ENCODE results near the gene LYZL6.

Gene LYZL6

DNA sequence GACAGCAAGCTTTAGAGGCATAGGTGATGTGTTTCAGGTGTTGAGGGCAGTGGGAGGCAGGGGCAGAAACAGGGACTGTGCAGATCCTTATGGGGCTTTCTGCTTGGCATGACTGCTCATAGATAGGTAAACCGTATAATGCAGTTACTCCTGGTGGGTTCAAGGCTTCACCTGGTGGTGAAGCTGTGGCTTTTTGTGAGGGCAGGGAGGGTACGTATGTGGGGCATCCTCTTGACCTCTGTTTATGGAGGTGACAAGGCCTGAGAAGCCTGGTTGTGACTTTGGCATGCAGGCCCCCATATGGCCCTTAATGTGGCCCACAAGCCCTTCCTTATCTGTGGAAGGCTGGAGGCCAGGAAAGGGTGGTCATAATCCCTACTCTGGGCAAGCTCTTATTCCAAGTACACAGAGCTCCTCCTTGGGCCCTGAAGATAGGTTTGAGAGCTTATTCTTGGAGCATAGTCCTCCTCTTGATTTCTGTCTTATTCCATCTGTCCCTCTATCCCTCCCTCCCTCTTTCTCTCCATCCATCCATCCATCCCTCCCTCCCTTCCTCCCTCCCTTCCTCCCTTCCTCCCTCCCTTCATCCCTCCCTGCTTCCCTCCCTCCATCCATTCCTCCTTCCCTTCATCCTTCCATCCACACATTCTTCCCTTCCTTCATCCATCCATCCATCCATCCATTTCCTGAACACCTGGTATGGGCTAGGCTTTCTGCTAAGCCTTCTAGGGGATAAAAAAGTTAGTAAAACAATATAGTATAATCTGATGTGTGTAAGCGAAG is 39.1 kb upstream of the LYZL6 start:
- TF ChIP-seq FOXP2 (optimal IDR thresholded peaks at IDR 0.05; ENCODE audit: borderline replicate concordance, extremely low read depth, extremely low read length, insufficient read depth) (no peak), POLR2AphosphoS5 (IDR thresholded peaks at IDR 0.05; ENCODE audit: low read depth, low read length) (no peak)
- TF ChIP-seq, protein P1, sequence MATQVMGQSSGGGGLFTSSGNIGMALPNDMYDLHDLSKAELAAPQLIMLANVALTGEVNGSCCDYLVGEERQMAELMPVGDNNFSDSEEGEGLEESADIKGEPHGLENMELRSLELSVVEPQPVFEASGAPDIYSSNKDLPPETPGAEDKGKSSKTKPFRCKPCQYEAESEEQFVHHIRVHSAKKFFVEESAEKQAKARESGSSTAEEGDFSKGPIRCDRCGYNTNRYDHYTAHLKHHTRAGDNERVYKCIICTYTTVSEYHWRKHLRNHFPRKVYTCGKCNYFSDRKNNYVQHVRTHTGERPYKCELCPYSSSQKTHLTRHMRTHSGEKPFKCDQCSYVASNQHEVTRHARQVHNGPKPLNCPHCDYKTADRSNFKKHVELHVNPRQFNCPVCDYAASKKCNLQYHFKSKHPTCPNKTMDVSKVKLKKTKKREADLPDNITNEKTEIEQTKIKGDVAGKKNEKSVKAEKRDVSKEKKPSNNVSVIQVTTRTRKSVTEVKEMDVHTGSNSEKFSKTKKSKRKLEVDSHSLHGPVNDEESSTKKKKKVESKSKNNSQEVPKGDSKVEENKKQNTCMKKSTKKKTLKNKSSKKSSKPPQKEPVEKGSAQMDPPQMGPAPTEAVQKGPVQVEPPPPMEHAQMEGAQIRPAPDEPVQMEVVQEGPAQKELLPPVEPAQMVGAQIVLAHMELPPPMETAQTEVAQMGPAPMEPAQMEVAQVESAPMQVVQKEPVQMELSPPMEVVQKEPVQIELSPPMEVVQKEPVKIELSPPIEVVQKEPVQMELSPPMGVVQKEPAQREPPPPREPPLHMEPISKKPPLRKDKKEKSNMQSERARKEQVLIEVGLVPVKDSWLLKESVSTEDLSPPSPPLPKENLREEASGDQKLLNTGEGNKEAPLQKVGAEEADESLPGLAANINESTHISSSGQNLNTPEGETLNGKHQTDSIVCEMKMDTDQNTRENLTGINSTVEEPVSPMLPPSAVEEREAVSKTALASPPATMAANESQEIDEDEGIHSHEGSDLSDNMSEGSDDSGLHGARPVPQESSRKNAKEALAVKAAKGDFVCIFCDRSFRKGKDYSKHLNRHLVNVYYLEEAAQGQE (IDR thresholded peaks at IDR 0.05; ENCODE audit: insufficient read depth in 1 of 2, low read depth in 2 of 2, low read length in 2 of 2), result no peak

DNA sequence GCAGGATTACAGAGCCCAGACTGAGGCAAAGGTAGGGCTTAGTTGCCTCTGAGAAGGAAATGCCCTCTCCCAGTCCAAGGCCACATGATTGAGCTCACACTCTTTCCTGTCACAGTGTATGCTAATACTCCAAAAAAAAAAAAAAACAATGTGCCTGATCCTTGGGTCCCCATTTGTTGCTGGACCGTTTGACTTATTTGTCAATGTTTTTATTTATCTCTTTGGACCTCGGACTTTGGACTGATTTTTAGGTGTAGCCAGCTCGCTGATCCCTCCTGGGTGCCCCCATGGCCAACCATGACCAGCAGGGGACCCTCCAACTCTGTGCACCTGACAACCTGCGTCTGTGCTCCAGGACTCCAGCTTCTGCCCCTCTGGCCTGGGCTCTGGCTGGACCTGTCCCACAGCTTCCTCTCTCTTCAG is 38.4 kb upstream of the LYZL6 start:
- no peak for TF ChIP-seq FOXP2 (optimal IDR thresholded peaks at IDR 0.05; ENCODE audit: borderline replicate concordance, extremely low read depth, extremely low read length, insufficient read depth)
- no peak for TF ChIP-seq SIN3A (IDR thresholded peaks at IDR 0.05; ENCODE audit: borderline replicate concordance, insufficient read depth, low read length)
- TF ChIP-seq POLR2AphosphoS5 (IDR thresholded peaks at IDR 0.05; ENCODE audit: low read depth, low read length), result no peak
- TF ChIP-seq, protein P1 (IDR thresholded peaks at IDR 0.05; ENCODE audit: insufficient read depth in 1 of 2, low read depth in 2 of 2, low read length in 2 of 2), result no peak
- TF ChIP-seq TAF1 (IDR thresholded peaks at IDR 0.05; ENCODE audit: borderline replicate concordance, insufficient read depth, low read length), result no peak

DNA sequence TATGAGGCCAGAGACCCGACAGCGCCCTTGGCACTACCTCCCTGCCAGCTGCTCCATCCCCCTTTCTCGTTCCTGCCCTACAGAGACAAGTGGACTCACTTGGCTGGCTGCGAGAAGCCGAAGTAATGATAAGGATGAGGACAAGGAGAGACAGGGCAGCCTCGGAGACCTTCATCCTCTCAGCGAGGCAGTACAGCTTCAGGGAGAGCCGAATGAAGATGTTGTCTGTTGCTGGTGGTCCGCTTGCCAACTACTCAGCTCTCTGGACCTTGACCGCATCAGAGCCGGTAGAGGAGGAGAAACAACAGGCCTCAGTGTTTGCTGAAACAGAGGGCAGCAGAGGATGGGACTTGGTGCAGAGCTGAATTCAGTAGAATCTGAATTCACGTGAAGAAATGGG is 37.7 kb upstream of the LYZL6 start, which contains the start of gene CCL16:
Gene CCL16 (minus strand): TSS at position 252 of the 400 bp plus-strand sequence. CDS start 77 bp downstream, at position 175.
- TF ChIP-seq SIN3A (IDR thresholded peaks at IDR 0.05; ENCODE audit: borderline replicate concordance, insufficient read depth, low read length) (no peak), POLR2AphosphoS5 (IDR thresholded peaks at IDR 0.05; ENCODE audit: low read depth, low read length) (no peak), TAF1 (IDR thresholded peaks at IDR 0.05; ENCODE audit: borderline replicate concordance, insufficient read depth, low read length) (no peak), FOXP2 (optimal IDR thresholded peaks at IDR 0.05; ENCODE audit: borderline replicate concordance, extremely low read depth, extremely low read length, insufficient read depth) (no peak)
- TF ChIP-seq, protein P1 (IDR thresholded peaks at IDR 0.05; ENCODE audit: insufficient read depth in 1 of 2, low read depth in 2 of 2, low read length in 2 of 2), result no peak

DNA sequence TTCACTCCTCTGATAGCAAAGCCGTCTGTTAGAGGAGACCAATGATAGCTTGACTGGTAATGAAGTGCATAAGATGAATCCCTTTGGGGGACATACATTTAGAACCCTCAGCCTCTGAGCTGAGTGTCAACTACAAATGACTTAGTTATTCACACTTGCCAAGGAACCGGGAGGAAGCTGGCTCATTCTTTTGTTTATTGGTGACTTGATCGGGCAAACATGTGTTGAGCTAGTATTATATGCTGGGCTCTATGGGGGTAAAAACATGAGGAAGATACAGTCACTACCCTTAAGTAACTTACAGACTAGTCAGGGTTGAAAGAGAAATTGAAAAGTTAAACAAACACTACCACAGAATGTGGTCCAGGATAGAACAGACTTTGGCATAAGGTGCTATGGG is 34.8 kb upstream of the LYZL6 start:
- TF ChIP-seq FOXP2 (optimal IDR thresholded peaks at IDR 0.05; ENCODE audit: borderline replicate concordance, extremely low read depth, extremely low read length, insufficient read depth), result no peak
- TF ChIP-seq, protein P1 (IDR thresholded peaks at IDR 0.05; ENCODE audit: insufficient read depth in 1 of 2, low read depth in 2 of 2, low read length in 2 of 2), result no peak
- no peak for TF ChIP-seq POLR2AphosphoS5 (IDR thresholded peaks at IDR 0.05; ENCODE audit: low read depth, low read length)
- TF ChIP-seq TAF1 (IDR thresholded peaks at IDR 0.05; ENCODE audit: borderline replicate concordance, insufficient read depth, low read length), result no peak
- no peak for TF ChIP-seq SIN3A (IDR thresholded peaks at IDR 0.05; ENCODE audit: borderline replicate concordance, insufficient read depth, low read length)

All from PFSK-1 (cell line).